Muscle layer of colon (tissue), 2 donors: Measurements from ENCODE around the gene CCDC149.

Experiments used
- H3K27ac ChIP-seq: one replicate; pipeline ENCODE4 v1.7.0; 2013; ENCODE audit warnings: low read depth, mild to moderate bottlenecking, low read length, moderate library complexity
- H3K27me3 ChIP-seq, 2 donors: one replicate each; pipeline ENCODE4 v1.7.0; 2013; ENCODE audit warnings: low read length in 2 of 2, mild to moderate bottlenecking in 2 of 2; ENCODE audit not compliant: insufficient read depth in 2 of 2, control insufficient read depth in 1 of 2
- H3K36me3 ChIP-seq: one replicate; pipeline ENCODE4 v1.7.0; 2013; ENCODE audit warnings: mild to moderate bottlenecking, low read length; ENCODE audit not compliant: insufficient read depth
- H3K4me1 ChIP-seq: one replicate; pipeline ENCODE4 v1.7.0; 2013; ENCODE audit warnings: mild to moderate bottlenecking, low read length; ENCODE audit not compliant: insufficient read depth
- H3K4me3 ChIP-seq, 2 donors: one replicate each; pipeline ENCODE4 v1.7.0; 2013; ENCODE audit warnings: low read length in 2 of 2, low read depth in 1 of 2, mild to moderate bottlenecking in 1 of 2, moderate library complexity in 1 of 2
- H3K9ac ChIP-seq: one replicate; pipeline ENCODE4 v1.7.0; 2013; ENCODE audit warnings: low read length
- H3K9me3 ChIP-seq: one replicate; pipeline ENCODE4 v1.7.0; 2013; ENCODE audit warnings: mild to moderate bottlenecking, low read length
- donor health status: abdominal sarcoma.
- donor health status: Adenocarcinoma of cecum.

Gene CCDC149

DNA sequence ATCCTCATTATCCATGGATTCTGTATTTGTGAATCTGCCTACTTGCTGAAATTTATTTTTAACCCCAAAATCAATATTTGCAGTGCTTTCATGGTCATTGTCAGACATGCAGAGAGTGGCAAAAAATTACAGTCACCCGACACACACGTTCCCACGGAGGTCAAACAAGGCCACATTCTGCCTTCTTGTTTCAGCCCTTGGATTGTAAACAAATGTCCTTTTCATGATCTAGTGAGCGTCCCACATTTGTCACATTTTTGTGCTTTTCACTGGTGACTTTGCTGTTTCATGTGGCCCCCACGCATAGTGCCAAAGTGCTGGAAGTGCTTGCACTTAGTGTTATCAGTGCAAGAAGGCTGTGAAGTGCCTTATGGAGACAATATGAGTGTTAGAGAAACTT lies 72.5 kb downstream of the CCDC149 start:
- no peak overlapping the region for H3K27ac ChIP-seq
- H3K9me3 ChIP-seq: no peaks in the 10 kb centered on the region
- no peaks in the 10 kb centered on the region for H3K27me3 ChIP-seq
- no peak overlapping the region for H3K4me3 ChIP-seq
- no peaks in the 10 kb centered on the region for H3K4me1 ChIP-seq
- H3K36me3 ChIP-seq: peaks cover 8% of the 10 kb centered on the region
- no peak overlapping the region for H3K9ac ChIP-seq

GRCh38 chr4:24837781-24838180 lies 75.1 kb downstream of the CCDC149 start:
- H3K4me3 ChIP-seq: no peak overlapping the region
- H3K36me3 ChIP-seq: peaks cover 22% of the 10 kb centered on the region
- no peak overlapping the region for H3K27ac ChIP-seq
- no peaks in the 10 kb centered on the region for H3K9me3 ChIP-seq
- H3K27me3 ChIP-seq: no peaks in the 10 kb centered on the region
- H3K9ac ChIP-seq: no peak overlapping the region
- no peaks in the 10 kb centered on the region for H3K4me1 ChIP-seq

- H3K9ac ChIP-seq: no peak overlapping the region
- no peaks in the 10 kb centered on the region for H3K9me3 ChIP-seq
- no peak overlapping the region for H3K4me3 ChIP-seq
- H3K4me1 ChIP-seq: no peaks in the 10 kb centered on the region
- peaks cover 22% of the 10 kb centered on the region for H3K36me3 ChIP-seq
- no peaks in the 10 kb centered on the region for H3K27me3 ChIP-seq
- no peak overlapping the region for H3K27ac ChIP-seq
These were observed 75.5 kb downstream of the CCDC149 start for GRCh38 chr4:24837336-24837735.

- Histone ChIP-seq H3K36me3 (peaks cover 26% of the 10 kb centered on the region), H3K4me3 (no peak overlapping the region), H3K27ac (no peak overlapping the region), H3K9me3 (no peaks in the 10 kb centered on the region), H3K4me1 (no peaks in the 10 kb centered on the region), H3K9ac (no peak overlapping the region), H3K27me3 (no peaks in the 10 kb centered on the region)
These were observed 76.1 kb downstream of the CCDC149 start for GRCh38 chr4:24836661-24837242.

DNA sequence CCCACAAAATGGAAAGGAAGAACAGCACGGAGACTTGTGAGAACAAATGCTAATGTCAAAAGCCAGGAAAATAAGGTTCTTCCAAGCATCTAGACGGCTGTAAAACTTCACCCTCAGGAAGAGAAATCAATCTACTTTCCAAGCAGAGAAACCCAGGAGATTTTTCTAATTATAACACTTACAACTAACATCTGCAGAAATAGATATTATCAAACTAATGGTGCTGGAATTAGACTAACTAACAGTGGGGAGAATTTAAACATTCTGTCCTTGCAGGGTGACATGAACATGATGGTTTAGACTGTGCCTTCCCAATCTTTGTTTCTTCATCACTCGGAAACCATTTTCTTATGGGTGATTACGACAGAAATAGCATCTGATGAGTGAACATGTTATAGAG lies 77.1 kb downstream of the CCDC149 start:
- Histone ChIP-seq H3K27ac (no peak overlapping the region), H3K36me3 (peaks cover 36% of the 10 kb centered on the region), H3K4me3 (no peak overlapping the region)

DNA sequence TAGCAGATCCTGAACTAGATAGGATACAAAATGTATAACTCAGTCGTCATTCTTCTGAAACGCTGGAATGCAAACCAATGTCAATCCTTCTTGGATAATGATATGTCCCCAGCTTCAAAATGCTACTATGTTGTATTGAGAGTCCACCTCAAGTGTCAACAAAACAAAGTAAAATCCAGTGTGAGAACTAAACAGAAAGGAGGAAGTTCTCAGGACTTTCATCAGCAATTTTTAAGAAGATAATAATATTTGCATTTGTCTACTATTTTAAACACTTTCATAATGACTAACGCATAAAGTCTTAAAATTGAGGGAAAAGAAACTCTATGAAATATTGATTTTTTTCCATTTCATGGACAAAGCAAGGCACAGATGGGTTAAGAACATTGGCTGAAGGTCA lies 81.2 kb downstream of the CCDC149 start:
- Histone ChIP-seq H3K36me3 (peaks cover 51% of the 10 kb centered on the region), H3K4me3 (no peak overlapping the region), H3K27ac (no peak overlapping the region), H3K27me3 (no peaks in the 10 kb centered on the region), H3K9me3 (no peaks in the 10 kb centered on the region), H3K9ac (no peak overlapping the region), H3K4me1 (no peaks in the 10 kb centered on the region)

More for the DNA sequence above, 77.1 kb downstream of the CCDC149 start:
- no peaks in the 10 kb centered on the region for H3K9me3 ChIP-seq
- H3K4me1 ChIP-seq: no peaks in the 10 kb centered on the region
- no peaks in the 10 kb centered on the region for H3K27me3 ChIP-seq
- H3K9ac ChIP-seq: no peak overlapping the region

GRCh38 chr4:24824720-24825119 lies 88.1 kb downstream of the CCDC149 start:
- no peak overlapping the region for H3K4me3 ChIP-seq
- H3K9me3 ChIP-seq: no peaks in the 10 kb centered on the region
- peaks cover 5% of the 10 kb centered on the region for H3K4me1 ChIP-seq
- peaks cover 20% of the 10 kb centered on the region for H3K36me3 ChIP-seq
- H3K27me3 ChIP-seq: no peaks in the 10 kb centered on the region
- H3K9ac ChIP-seq: no peak overlapping the region
- H3K27ac ChIP-seq: no peak overlapping the region

DNA sequence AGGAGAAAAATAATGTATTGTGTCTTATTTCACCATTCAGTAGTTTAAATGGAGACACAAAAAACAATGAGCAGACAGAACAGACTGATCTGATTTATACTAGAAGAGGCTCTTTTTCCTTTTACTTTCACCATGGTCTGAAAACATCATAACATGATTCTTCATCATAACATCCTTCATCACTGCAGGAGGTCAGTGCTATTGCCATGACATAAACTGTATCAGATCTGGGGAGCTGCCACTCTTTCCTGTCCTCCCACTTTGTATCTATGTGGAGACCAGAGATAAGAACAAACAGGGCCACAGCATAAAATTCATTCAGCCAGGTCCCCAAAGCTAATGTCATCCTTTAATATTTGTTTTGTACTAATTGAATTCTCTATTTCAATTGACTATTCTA lies 92.3 kb downstream of the CCDC149 start:
- H3K36me3 ChIP-seq: peaks cover 33% of the 10 kb centered on the region
- peaks cover 5% of the 10 kb centered on the region for H3K4me1 ChIP-seq
- no peaks in the 10 kb centered on the region for H3K9me3 ChIP-seq
- no peak overlapping the region for H3K4me3 ChIP-seq
- no peaks in the 10 kb centered on the region for H3K27me3 ChIP-seq
- no peak overlapping the region for H3K27ac ChIP-seq
- H3K9ac ChIP-seq: no peak overlapping the region

- H3K27me3 ChIP-seq: no peaks in the 10 kb centered on the region
- H3K36me3 ChIP-seq: peaks cover 33% of the 10 kb centered on the region
- no peak overlapping the region for H3K27ac ChIP-seq
- H3K4me3 ChIP-seq: no peak overlapping the region
- H3K4me1 ChIP-seq: no peaks in the 10 kb centered on the region
- no peaks in the 10 kb centered on the region for H3K9me3 ChIP-seq
- no peak overlapping the region for H3K9ac ChIP-seq
These were observed 96.0 kb downstream of the CCDC149 start for GRCh38 chr4:24816797-24817196.

DNA sequence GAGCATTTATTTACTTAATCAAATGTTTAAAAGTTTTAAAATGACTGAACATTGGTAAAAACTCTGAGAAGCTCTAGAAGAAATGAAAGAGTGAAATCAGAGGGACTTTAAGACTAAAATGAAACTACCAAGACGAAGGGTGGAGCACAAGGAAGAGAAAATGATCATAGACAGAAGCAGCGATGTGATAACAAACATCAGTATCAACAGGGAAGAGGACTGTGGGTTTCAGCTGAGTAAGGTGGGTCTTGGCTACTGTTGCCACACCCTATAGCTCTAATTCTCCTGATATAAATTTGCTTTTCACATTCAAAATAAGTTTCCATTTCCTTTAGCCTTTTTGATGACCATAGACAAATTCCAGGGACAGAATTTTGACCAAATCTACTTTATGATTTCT lies 99.1 kb downstream of the CCDC149 start:
- peaks cover 19% of the 10 kb centered on the region for H3K36me3 ChIP-seq
- no peaks in the 10 kb centered on the region for H3K9me3 ChIP-seq
- H3K4me1 ChIP-seq: no peaks in the 10 kb centered on the region
- H3K9ac ChIP-seq: no peak overlapping the region
- H3K27me3 ChIP-seq: no peaks in the 10 kb centered on the region
- H3K27ac ChIP-seq: no peak overlapping the region
- H3K4me3 ChIP-seq: no peak overlapping the region

GRCh38 chr4:24810871-24811631 lies 101.8 kb downstream of the CCDC149 start:
- Histone ChIP-seq H3K9ac (no peak overlapping the region), H3K36me3 (no peaks in the 10 kb centered on the region), H3K9me3 (no peaks in the 10 kb centered on the region), H3K27me3 (no peaks in the 10 kb centered on the region), H3K27ac (no peak overlapping the region), H3K4me1 (no peaks in the 10 kb centered on the region), H3K4me3 (no peak overlapping the region)
